K562 (cell line): ENCODE data around the gene FARSB. TPM values are rescaled to one million over a fixed set of nuclear protein-coding genes. Genes with fewer than 3 reads are reported as not detected.

ENCODE experiments used
- ARID1B ChIP-seq: fragments of 450-650 bp; IDR thresholded peaks from 2 replicates; pipeline ENCODE4 v1.6.1; 2016; ENCODE audit warnings: antibody characterized with exemption, mild to moderate bottlenecking, inconsistent platforms
- BRCA1 ChIP-seq, 2 experiments: fragments of 450-650 bp in 1 of 2; sonication (generic) in 1 of 2; formaldehyde crosslinking in 1 of 2; IDR thresholded peaks; 2 replicates each; pipeline versions ENCODE4 v1.5.0 to v1.6.1; 2017 to 2020; ENCODE audit warnings: mild to moderate bottlenecking in 1 of 2, missing genetic modification reagents in 1 of 2
- C11orf30 ChIP-seq: fragments of 450-650 bp; IDR thresholded peaks from 2 replicates; pipeline ENCODE4 v1.6.1; 2016; ENCODE audit warnings: low read depth, mild to moderate bottlenecking
- CBFA2T2 ChIP-seq: fragments of 450-650 bp; conservative IDR thresholded peaks from 2 replicates; pipeline ENCODE4 v1.6.1; 2017; ENCODE audit warnings: mild to moderate bottlenecking
- CBFA2T3 ChIP-seq: fragments of 450-650 bp; IDR thresholded peaks from 2 replicates; pipeline ENCODE4 v1.6.1; 2017
- CEBPB ChIP-seq: fragments of 450-650 bp; IDR thresholded peaks from 2 replicates; pipeline ENCODE4 v1.6.1; 2016; ENCODE audit warnings: missing genetic modification characterization, missing compliant biosample characterization
- FOSL1 ChIP-seq: fragments of 200-800 bp; sonication (Bioruptor generic); conservative IDR thresholded peaks from 2 replicates; pipeline ENCODE4 v1.6.1; 2016; ENCODE audit warnings: missing genetic modification characterization, missing compliant biosample characterization
- FOXK1 ChIP-seq: sonication (generic); formaldehyde crosslinking; IDR thresholded peaks from 2 replicates; pipeline ENCODE4 v1.8.0; 2022; ENCODE audit warnings: missing genetic modification reagents, mild to moderate bottlenecking, borderline replicate concordance
- HCFC1 ChIP-seq: IDR thresholded peaks from 2 replicates; pipeline ENCODE4 v1.6.1; 2012; ENCODE audit warnings: low read depth, low read length, improper control_type of control experiment
- KDM1A ChIP-seq, 2 experiments: fragments of 450-650 bp; IDR thresholded peaks; 2 replicates each; pipeline ENCODE4 v1.6.1; 2016; ENCODE audit warnings: mild to moderate bottlenecking in 2 of 2
- MYNN ChIP-seq, 2 experiments: sonication (generic); formaldehyde crosslinking in 1 of 2; IDR thresholded peaks; 2 replicates each; pipeline versions ENCODE4 v1.5.0 to v1.6.1; 2016 to 2020; ENCODE audit warnings: antibody characterized with exemption in 1 of 2, missing genetic modification reagents in 1 of 2
- PHF8 ChIP-seq: fragments of 200-600 bp; sonication (generic); IDR thresholded peaks from 2 replicates; pipeline ENCODE4 v1.6.1; 2012; ENCODE audit warnings: mixed run types, mild to moderate bottlenecking, inconsistent platforms, low read length, moderate library complexity, borderline replicate concordance
- SRSF1 ChIP-seq: fragments of 200-400 bp; formaldehyde crosslinking; IDR thresholded peaks from 2 replicates; pipeline ENCODE4 v1.6.1; 2017; ENCODE audit warnings: mild to moderate bottlenecking, low read depth, low read length, moderate library complexity
- TEAD1 ChIP-seq, 2 experiments: fragments of 450-650 bp in 1 of 2; sonication (generic) in 1 of 2; formaldehyde crosslinking; IDR thresholded peaks; 2 replicates each; pipeline versions ENCODE4 v1.4.0 to v1.8.0; 2020 to 2022; ENCODE audit warnings: mild to moderate bottlenecking in 2 of 2, missing genetic modification reagents in 1 of 2
- TEAD4 ChIP-seq, 2 experiments: sonication (generic) in 1 of 2; formaldehyde crosslinking in 1 of 2; IDR thresholded peaks; 2 replicates each; pipeline versions ENCODE4 v1.6.1 to v1.8.0; 2012 to 2022; ENCODE audit warnings: borderline replicate concordance in 1 of 2, inconsistent platforms in 1 of 2, low read length in 1 of 2, mild to moderate bottlenecking in 1 of 2, missing genetic modification reagents in 1 of 2
- ZFX ChIP-seq: sonication (generic); formaldehyde crosslinking; IDR thresholded peaks from 2 replicates; pipeline ENCODE4 v1.8.0; 2022; ENCODE audit warnings: mild to moderate bottlenecking, missing genetic modification reagents, moderate library complexity
- ZNF121 ChIP-seq: sonication (generic); formaldehyde crosslinking; conservative IDR thresholded peaks from 2 replicates; pipeline ENCODE4 v1.8.0; 2022; ENCODE audit warnings: missing genetic modification reagents
- ZNF165 ChIP-seq: fragments of 250-450 bp; sonication (Bioruptor Pico); IDR thresholded peaks from 2 replicates; pipeline ENCODE4 v1.4.0; 2020; ENCODE audit warnings: borderline replicate concordance
- ZNF316 ChIP-seq: fragments of 450-650 bp; IDR thresholded peaks from 2 replicates; pipeline ENCODE4 v1.6.1; 2016
- ZNF583 ChIP-seq: fragments of 250-450 bp; sonication (Bioruptor Pico); IDR thresholded peaks from 2 replicates; pipeline ENCODE4 v1.4.0; 2020
- ZNF584 ChIP-seq: fragments of 200-800 bp; sonication (Bioruptor generic); IDR thresholded peaks from 2 replicates; pipeline ENCODE4 v1.6.1; 2016; ENCODE audit warnings: low read depth, mild to moderate bottlenecking, missing genetic modification characterization, missing compliant biosample characterization
- ZNF778 ChIP-seq: fragments of 450-650 bp; formaldehyde crosslinking; IDR thresholded peaks from 2 replicates; pipeline ENCODE4 v1.4.0; 2020; ENCODE audit warnings: mild to moderate bottlenecking, moderate library complexity
- polyA plus RNA-seq, 8 experiments: library from polyadenylated mRNA; depleted of rRNA in 4 of 8; stranded (reverse) in 5 of 8; unstranded in 3 of 8; fragments of >200 nt; fragmentation: Nextera tagmentation in 2 of 8; fragmentation: Illumina TruSeq in 1 of 8; extraction: Ambion mirVana in 2 of 8; extraction: Trizol in 1 of 8; gene quantifications; 2 replicates each; pipeline versions ENCODE4 v1.2.1 to v1.2.3, GENCODE V29; 2011 to 2014; ENCODE audit warnings: inconsistent platforms in 1 of 8, missing spikeins in 1 of 8
- total RNA-seq, 7 experiments: library from RNA; depleted of rRNA in 6 of 7; stranded (reverse); fragments of >200 nt in 6 of 7; fragmentation: Illumina TruSeq in 2 of 7; extraction: Trizol in 2 of 7; gene quantifications; 2 replicates each; pipeline versions ENCODE4 v1.2.1 to v1.2.3, GENCODE V29; 2011 to 2021; ENCODE audit warnings: low replicate concordance in 1 of 7
- TF ChIP-seq, protein P1 (sequence below): fragments of 450-650 bp; formaldehyde crosslinking; IDR thresholded peaks from 2 replicates; pipeline ENCODE4 v1.4.0; 2020; ENCODE audit warnings: mild to moderate bottlenecking, moderate library complexity
- TF ChIP-seq, protein P2 (sequence below): fragments of 450-650 bp; IDR thresholded peaks from 2 replicates; pipeline ENCODE4 v1.6.1; 2016; ENCODE audit warnings: mild to moderate bottlenecking

FARSB gene
- total and polyA plus RNA-seq, 9 of the 15 experiments (the other 6 are each of a cell fraction or from before 2014, with no cell fraction given): 26.6 to 171 (median 55.7) TPM

DNA sequence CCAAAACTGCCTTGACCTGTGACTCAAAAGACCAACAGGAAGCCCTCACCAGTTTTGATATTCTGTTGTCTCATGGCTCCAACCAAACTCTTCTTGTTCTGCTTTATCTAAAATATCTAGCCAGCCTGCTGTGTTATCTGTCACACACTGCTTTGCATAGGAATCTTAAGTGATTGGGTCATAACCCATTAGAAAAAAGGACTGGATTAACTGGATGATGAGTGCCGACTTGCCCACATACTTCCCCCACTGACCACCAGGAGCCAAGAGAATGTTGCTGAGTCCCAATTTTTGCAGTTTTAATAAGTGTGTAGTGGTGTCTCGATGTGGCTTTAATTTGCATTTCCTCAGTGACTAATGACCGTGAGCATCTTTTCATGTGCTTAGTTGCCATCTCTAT, 22.1 kb upstream of the FARSB start (continued):
- TF ChIP-seq FOXK1 (CRISPR knock-in tag): no peak
- TF ChIP-seq ZNF316: peak; percentile 31; the same call in 1 of the 2 replicates
- peak; percentile 31; the same call in 1 of the 2 replicates for TF ChIP-seq CBFA2T2
- TF ChIP-seq, protein P1, sequence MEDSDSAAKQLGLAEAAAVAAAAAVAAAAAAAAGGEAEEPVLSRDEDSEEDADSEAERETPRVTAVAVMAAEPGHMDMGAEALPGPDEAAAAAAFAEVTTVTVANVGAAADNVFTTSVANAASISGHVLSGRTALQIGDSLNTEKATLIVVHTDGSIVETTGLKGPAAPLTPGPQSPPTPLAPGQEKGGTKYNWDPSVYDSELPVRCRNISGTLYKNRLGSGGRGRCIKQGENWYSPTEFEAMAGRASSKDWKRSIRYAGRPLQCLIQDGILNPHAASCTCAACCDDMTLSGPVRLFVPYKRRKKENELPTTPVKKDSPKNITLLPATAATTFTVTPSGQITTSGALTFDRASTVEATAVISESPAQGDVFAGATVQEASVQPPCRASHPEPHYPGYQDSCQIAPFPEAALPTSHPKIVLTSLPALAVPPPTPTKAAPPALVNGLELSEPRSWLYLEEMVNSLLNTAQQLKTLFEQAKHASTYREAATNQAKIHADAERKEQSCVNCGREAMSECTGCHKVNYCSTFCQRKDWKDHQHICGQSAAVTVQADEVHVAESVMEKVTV (CRISPR knock-in tag): no peak
- TF ChIP-seq CBFA2T3: peak; percentile 47
- TF ChIP-seq ARID1B: peak; percentile 18; the same call in 1 of the 2 replicates
- TF ChIP-seq TEAD1 (CRISPR knock-in tag; IDR thresholded peaks at IDR 0.05): 0 out of 4 replicates have a peak, but pooled peaks of 1 of the 2 experiments have one; percentile 22
- peak; percentile 47; the same call in 1 of the 2 replicates for TF ChIP-seq FOSL1 (tag)
- TF ChIP-seq MYNN (IDR thresholded peaks at IDR 0.05): no peak
- no peak for TF ChIP-seq MYNN (CRISPR knock-in tag; IDR thresholded peaks at IDR 0.05)
- TF ChIP-seq ZFX (CRISPR knock-in tag): no peak
- TF ChIP-seq BRCA1 (IDR thresholded peaks at IDR 0.05): no peak
- TF ChIP-seq BRCA1 (CRISPR knock-in tag; IDR thresholded peaks at IDR 0.05): no peak
- TF ChIP-seq SRSF1: no peak
- TF ChIP-seq PHF8: no peak
- peak; percentile 78 for TF ChIP-seq TEAD4 (IDR thresholded peaks at IDR 0.05; ENCODE audit: low read length)
- no peak for TF ChIP-seq TEAD4 (CRISPR knock-in tag; IDR thresholded peaks at IDR 0.05; ENCODE audit: borderline replicate concordance)
- peak in 1 of 2 experiments; percentile 46; a peak in 2 of 4 replicates for TF ChIP-seq KDM1A (IDR thresholded peaks at IDR 0.05)
- peak; percentile 26; the same call in 1 of the 2 replicates for TF ChIP-seq C11orf30
- TF ChIP-seq ZNF121 (CRISPR knock-in tag): no peak
- TF ChIP-seq ZNF165 (CRISPR knock-in tag): no peak
- TF ChIP-seq CEBPB (tag): no peak
- no peak for TF ChIP-seq HCFC1
- no peak for TF ChIP-seq ZNF584 (CRISPR knock-in tag)
- no peak for TF ChIP-seq ZNF583 (CRISPR knock-in tag)
- TF ChIP-seq, protein P2, sequence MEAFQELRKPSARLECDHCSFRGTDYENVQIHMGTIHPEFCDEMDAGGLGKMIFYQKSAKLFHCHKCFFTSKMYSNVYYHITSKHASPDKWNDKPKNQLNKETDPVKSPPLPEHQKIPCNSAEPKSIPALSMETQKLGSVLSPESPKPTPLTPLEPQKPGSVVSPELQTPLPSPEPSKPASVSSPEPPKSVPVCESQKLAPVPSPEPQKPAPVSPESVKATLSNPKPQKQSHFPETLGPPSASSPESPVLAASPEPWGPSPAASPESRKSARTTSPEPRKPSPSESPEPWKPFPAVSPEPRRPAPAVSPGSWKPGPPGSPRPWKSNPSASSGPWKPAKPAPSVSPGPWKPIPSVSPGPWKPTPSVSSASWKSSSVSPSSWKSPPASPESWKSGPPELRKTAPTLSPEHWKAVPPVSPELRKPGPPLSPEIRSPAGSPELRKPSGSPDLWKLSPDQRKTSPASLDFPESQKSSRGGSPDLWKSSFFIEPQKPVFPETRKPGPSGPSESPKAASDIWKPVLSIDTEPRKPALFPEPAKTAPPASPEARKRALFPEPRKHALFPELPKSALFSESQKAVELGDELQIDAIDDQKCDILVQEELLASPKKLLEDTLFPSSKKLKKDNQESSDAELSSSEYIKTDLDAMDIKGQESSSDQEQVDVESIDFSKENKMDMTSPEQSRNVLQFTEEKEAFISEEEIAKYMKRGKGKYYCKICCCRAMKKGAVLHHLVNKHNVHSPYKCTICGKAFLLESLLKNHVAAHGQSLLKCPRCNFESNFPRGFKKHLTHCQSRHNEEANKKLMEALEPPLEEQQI: no peak
- no peak for TF ChIP-seq ZNF778
- TF ChIP-seq, all 486 proteins: peak for 11
